GM12878 (cell line): ENCODE results near the gene PCID2. TPM values are rescaled to one million over a fixed set of nuclear protein-coding genes. Genes with fewer than 3 reads are reported as not detected.

ENCODE experiments used
- ATAC-seq: fragments of 200-7000 bp; cut with Tn5 transposase; 3 replicates; pipeline ENCODE4 v1.9.1; 2020; ENCODE audit warnings: mild to moderate bottlenecking, moderate library complexity
- BruUV-seq: library from RNA; stranded (reverse); fragments of 400-500 nt; replicated peaks from 2 replicates; lab custom pipeline; 2021; lab: Mats Ljungman, UMichigan
- CTCF ChIA-PET: fragments of 300-600 bp; sonication (Branson Sonifier 250); formaldehyde crosslinking; extraction: SDS; loops from one replicate; lab custom pipeline; 2021; ENCODE audit warnings: inconsistent platforms; lab: Yijun Ruan, JAX
- POLR2A ChIA-PET: fragments of 350-600 bp; formaldehyde crosslinking; extraction: SDS; loops from one replicate; lab custom pipeline; 2021; ENCODE audit warnings: inconsistent platforms; lab: Charles Lee
- RAD21 ChIA-PET: fragments of 300-600 bp; sonication (Branson Sonifier 250); formaldehyde crosslinking; loops from one replicate; lab custom pipeline; 2023; ENCODE audit warnings: antibody characterized with exemption; ENCODE audit not compliant: unreplicated experiment; lab: Charles Lee
- SMC1A ChIA-PET: fragments of 300-600 bp; sonication (Branson Sonifier 250); formaldehyde crosslinking; loops from one replicate; lab custom pipeline; 2023; ENCODE audit not compliant: unreplicated experiment, uncharacterized antibody; lab: Charles Lee
- DNase-seq: peaks from one replicate; pipeline ENCODE4 v3.0.0-alpha.2; 2011; ENCODE audit warnings: low read depth, low spot score
- FAIRE-seq: peaks from 3 replicates; lab custom pipeline; 2011; peaks lifted over from hg19 to GRCh38; lab: Jason Lieb, UNC
- H2AFZ ChIP-seq: 2 replicates; pipeline ENCODE4 v1.6.0; 2011; ENCODE audit warnings: low read depth, low read length, control low read depth; ENCODE audit not compliant: control insufficient read depth
- H3K27ac ChIP-seq: 2 replicates; pipeline ENCODE4 v1.5.1; 2011; ENCODE audit warnings: control low read depth; ENCODE audit not compliant: control insufficient read depth, insufficient read depth
- H3K27me3 ChIP-seq, 2 experiments: replicated peaks in 1 of 2; 2 replicates each; pipeline versions ENCODE4 v1.6.0 to v1.6.1; 2011; ENCODE audit warnings: low read length in 1 of 2; ENCODE audit not compliant: control insufficient read depth in 2 of 2, insufficient read depth in 2 of 2
- H3K36me3 ChIP-seq, 2 experiments: 2 replicates each; pipeline ENCODE4 v1.5.1; 2011; ENCODE audit warnings: low read length in 1 of 2; ENCODE audit not compliant: control insufficient read depth in 2 of 2, insufficient read depth in 2 of 2
- H3K4me1 ChIP-seq: 2 replicates; pipeline ENCODE4 v1.6.1; 2011; ENCODE audit warnings: mild to moderate bottlenecking, low read length, moderate library complexity, mixed read lengths; ENCODE audit not compliant: control insufficient read depth, insufficient read depth
- H3K4me2 ChIP-seq: 2 replicates; pipeline ENCODE4 v1.6.0; 2011; ENCODE audit warnings: control low read depth; ENCODE audit not compliant: control insufficient read depth, insufficient read depth
- H3K4me3 ChIP-seq: fragments of 200-600 bp; sonication (generic); 2 replicates; pipeline ENCODE4 v1.5.1; 2016
- H3K79me2 ChIP-seq: 2 replicates; pipeline ENCODE4 v1.6.0; 2011; ENCODE audit warnings: low read length; ENCODE audit not compliant: control insufficient read depth, insufficient read depth
- H3K9ac ChIP-seq: 2 replicates; pipeline ENCODE4 v1.8.0; 2011; ENCODE audit warnings: low read length, control low read depth, mixed read lengths; ENCODE audit not compliant: control insufficient read depth, insufficient read depth
- H3K9me3 ChIP-seq: replicated peaks from 3 replicates; pipeline ENCODE4 v1.5.1; 2011; ENCODE audit warnings: mild to moderate bottlenecking, low read length; ENCODE audit not compliant: control insufficient read depth, insufficient read depth
- H4K20me1 ChIP-seq: 2 replicates; pipeline ENCODE4 v1.6.0; 2011; ENCODE audit not compliant: control insufficient read depth, insufficient read depth
- CBFB ChIP-seq: IDR thresholded peaks from 2 replicates; pipeline ENCODE4 v1.6.1; 2016; ENCODE audit warnings: antibody characterized with exemption, low read depth
- CEBPZ ChIP-seq: fragments of 150-350 bp; IDR thresholded peaks from 2 replicates; pipeline ENCODE4 v1.6.1; 2016; ENCODE audit warnings: low read depth, low read length
- ESRRA ChIP-seq: IDR thresholded peaks from 2 replicates; pipeline ENCODE4 v1.6.1; 2012; ENCODE audit warnings: mild to moderate bottlenecking, low read length, improper control_type of control experiment
- ETV6 ChIP-seq, 2 experiments: fragments of 450-650 bp in 1 of 2; IDR thresholded peaks in 1 of 2; conservative IDR thresholded peaks in 1 of 2; 2 replicates each; pipeline ENCODE4 v1.6.1; 2014; ENCODE audit warnings: antibody characterized with exemption in 1 of 2, borderline replicate concordance in 1 of 2, low read depth in 1 of 2, mild to moderate bottlenecking in 1 of 2, moderate library complexity in 1 of 2
- EZH2 ChIP-seq: IDR thresholded peaks from 2 replicates; pipeline ENCODE4 v1.6.1; 2012; ENCODE audit warnings: low read depth, mild to moderate bottlenecking, control low read depth, inconsistent platforms, low read length, borderline replicate concordance; ENCODE audit not compliant: control insufficient read depth
- FOXM1 ChIP-seq: IDR thresholded peaks from 2 replicates; pipeline ENCODE4 v1.6.1; 2012; ENCODE audit warnings: low read depth, mild to moderate bottlenecking, inconsistent platforms, low read length, moderate library complexity
- IKZF1 ChIP-seq: fragments of 450-650 bp; conservative IDR thresholded peaks from 2 replicates; pipeline ENCODE4 v1.6.1; 2017; ENCODE audit warnings: antibody characterized with exemption, mild to moderate bottlenecking
- MTA2 ChIP-seq: fragments of 450-650 bp; IDR thresholded peaks from 2 replicates; pipeline ENCODE4 v1.6.1; 2016; ENCODE audit warnings: low read depth, mild to moderate bottlenecking, moderate library complexity
- MYB ChIP-seq: fragments of 150-350 bp; IDR thresholded peaks from 2 replicates; pipeline ENCODE4 v1.6.1; 2014; ENCODE audit warnings: mild to moderate bottlenecking, low read depth, low read length, borderline replicate concordance
- PAX8 ChIP-seq: fragments of 450-650 bp; IDR thresholded peaks from 2 replicates; pipeline ENCODE4 v1.6.1; 2017; ENCODE audit warnings: mild to moderate bottlenecking, moderate library complexity
- PKNOX1 ChIP-seq: fragments of 450-650 bp; IDR thresholded peaks from 2 replicates; pipeline ENCODE4 v1.6.1; 2016; ENCODE audit warnings: mild to moderate bottlenecking
- POLR2AphosphoS2 ChIP-seq: IDR thresholded peaks from 2 replicates; pipeline ENCODE4 v1.6.1; 2011; ENCODE audit warnings: low read depth, mild to moderate bottlenecking, low read length, improper control_type of control experiment, moderate library complexity
- RB1 ChIP-seq: fragments of 450-650 bp; formaldehyde crosslinking; IDR thresholded peaks from 2 replicates; pipeline ENCODE4 v1.6.1; 2017; ENCODE audit warnings: mild to moderate bottlenecking, borderline replicate concordance
- SIN3A ChIP-seq: IDR thresholded peaks from 2 replicates; pipeline ENCODE4 v1.6.1; 2012; ENCODE audit warnings: low read depth, low read length, improper control_type of control experiment
- SREBF1 ChIP-seq: IDR thresholded peaks from 2 replicates; pipeline ENCODE4 v1.6.1; 2012; ENCODE audit warnings: mild to moderate bottlenecking, low read length
- SUPT20H ChIP-seq: IDR thresholded peaks from 2 replicates; pipeline ENCODE4 v1.6.1; 2011; ENCODE audit warnings: low read depth, mild to moderate bottlenecking, low read length, moderate library complexity, borderline replicate concordance; ENCODE audit not compliant: control insufficient read depth
- TBL1XR1 ChIP-seq: IDR thresholded peaks from 2 replicates; pipeline ENCODE4 v1.6.1; 2012; ENCODE audit warnings: low read depth, low read length, improper control_type of control experiment
- TCF12 ChIP-seq: IDR thresholded peaks from 2 replicates; pipeline ENCODE4 v1.6.1; 2011; ENCODE audit warnings: low read depth, mild to moderate bottlenecking, low read length
- ZBED1 ChIP-seq: IDR thresholded peaks from 2 replicates; pipeline ENCODE4 v1.6.1; 2016; ENCODE audit warnings: borderline replicate concordance
- WGBS: methylation state at CpG from one replicate; pipeline ENCODE4 v1.1.6; 2016; ENCODE audit warnings: low lambda C conversion rate; ENCODE audit not compliant: insufficient replicate concordance, insufficient coverage; ENCODE audit errors: missing lambda C conversion rate; 5-methylcytosine and 5-hydroxymethylcytosine counted together
- in situ Hi-C: fragments of 300-500 bp; cut with MboI; formaldehyde crosslinking; loops from 9 replicates; pipeline ENCODE4 v1.14.3; 2018; ENCODE audit warnings: mixed read lengths
- intact Hi-C: fragments of 100-400 bp; cut with micrococcal nuclease; formaldehyde crosslinking; loops from one replicate; pipeline ENCODE4 v1.14.2; 2022; ENCODE audit not compliant: unreplicated experiment
- polyA plus RNA-seq, 11 experiments: library from polyadenylated mRNA; depleted of rRNA in 4 of 11; unstranded in 6 of 11; stranded (reverse) in 5 of 11; fragments of >200 nt; fragmentation: Nextera tagmentation in 4 of 11; fragmentation: Illumina TruSeq in 1 of 11; extraction: Ambion mirVana in 4 of 11; extraction: Trizol in 1 of 11; gene quantifications; 1 replicate in 1 of 11; 2 replicates in 10 of 11; pipeline versions ENCODE4 v1.2.1 to v1.2.3, GENCODE V29; 2011 to 2016; ENCODE audit warnings: inconsistent platforms in 2 of 11, missing spikeins in 2 of 11, low read depth in 1 of 11
- total RNA-seq, 4 experiments: library from RNA; depleted of rRNA in 3 of 4; stranded (reverse); fragments of >200 nt in 3 of 4; fragmentation: Illumina TruSeq in 1 of 4; extraction: Trizol in 1 of 4; gene quantifications; 2 replicates each; pipeline versions ENCODE4 v1.2.1 to v1.2.3, GENCODE V29; 2013 to 2021

The PCID2 gene
- total and polyA plus RNA-seq, 10 of the 15 experiments (the other 5 are each of a cell fraction or from before 2014, with no cell fraction given) = 37.0 to 98.1 (median 58.3) TPM

GRCh38 chr13:113179374-113180230 is 28.9 kb downstream of the PCID2 start:
- intact Hi-C loops = no loop called here
- Histone ChIP-seq H3K4me2 (no peak overlapping the region), H3K36me3 (peaks cover 24 to 37% of the 10 kb centered on the region in 2 experiments), H3K4me1 (no peaks in the 10 kb centered on the region), H4K20me1 (no peaks in the 10 kb centered on the region), H3K9me3 (no peaks in the 10 kb centered on the region; the same call in 2 of the 3 replicates), H2AFZ (no peak overlapping the region), H3K4me3 (no peak overlapping the region), H3K27ac (no peak overlapping the region), H3K27me3 (no peaks in the 10 kb centered on the region), H3K79me2 (no peaks in the 10 kb centered on the region), H3K9ac (no peak overlapping the region)
- DNase-seq (no peak), ATAC-seq (no peak), FAIRE-seq (no peak)
- CTCF ChIA-PET = interaction anchor here (0.7 kb wide), 1 partner anchor 324 kb away, joined by 4 read pairs; no protein-coding TSS in a partner anchor
- 91% methylated on average over 28 of the region's 28 CpGs for WGBS
- POLR2A ChIA-PET = no interaction called here
- in situ Hi-C loops = no loop called here
- TF ChIP-seq SIN3A = no peak
- TF ChIP-seq MYB = no peak
- TF ChIP-seq ESRRA = no peak
- TF ChIP-seq PKNOX1 = no peak
- no peak for TF ChIP-seq FOXM1
- TF ChIP-seq ETV6 (conservative IDR thresholded peaks at IDR 0.05 in 1 of 2, IDR thresholded peaks at IDR 0.05 in 1 of 2; ENCODE audit: borderline replicate concordance in 1 of 2, low read depth in 1 of 2) = no peak
- no peak for TF ChIP-seq IKZF1
- no peak for TF ChIP-seq MTA2
- no peak for TF ChIP-seq TBL1XR1
- TF ChIP-seq EZH2 = no peak
- no peak for TF ChIP-seq CBFB
- TF ChIP-seq SUPT20H = no peak
- TF ChIP-seq CEBPZ = no peak
- no peak for TF ChIP-seq POLR2AphosphoS2
- TF ChIP-seq ZBED1 = no peak
- TF ChIP-seq RB1 = no peak
- TF ChIP-seq PAX8 = no peak
- TF ChIP-seq TCF12 = no peak
- TF ChIP-seq SREBF1 = no peak
- no TSS peak for BruUV-seq
- SMC1A ChIA-PET = interaction anchor here (1.0 kb wide), 1 partner anchor 11 kb away, joined by 3 read pairs; no protein-coding TSS in a partner anchor
- RAD21 ChIA-PET = no interaction called here
